Measurements from ENCODE around the gene RBM7. TPM values are rescaled to one million over a fixed set of nuclear protein-coding genes. Genes with fewer than 3 reads are reported as not detected.

RBM7 gene
- total RNA-seq, 4 donors from 2014 or later = 11.7 to 19.6 (median 18.8) TPM

GRCh38 chr11:114438303-114438702, 37.8 kb downstream of the RBM7 start:
- 67 to 78% methylated on average over 6 of the region's 6 CpGs for WGBS, 2 donors
- no peak for DNase-seq (ENCODE audit: low spot score in 2 of 2)
- intact Hi-C loops (cut with DNase I; ENCODE audit: low total_unique reads) = no loop called here
- no peak overlapping the region for H3K4me3 ChIP-seq (ENCODE audit: low read depth, poor library complexity, severe bottlenecking)
- TF ChIP-seq CTCF (IDR thresholded peaks at IDR 0.05) (no peak), POLR2A (IDR thresholded peaks at IDR 0.05) (no peak)

DNA sequence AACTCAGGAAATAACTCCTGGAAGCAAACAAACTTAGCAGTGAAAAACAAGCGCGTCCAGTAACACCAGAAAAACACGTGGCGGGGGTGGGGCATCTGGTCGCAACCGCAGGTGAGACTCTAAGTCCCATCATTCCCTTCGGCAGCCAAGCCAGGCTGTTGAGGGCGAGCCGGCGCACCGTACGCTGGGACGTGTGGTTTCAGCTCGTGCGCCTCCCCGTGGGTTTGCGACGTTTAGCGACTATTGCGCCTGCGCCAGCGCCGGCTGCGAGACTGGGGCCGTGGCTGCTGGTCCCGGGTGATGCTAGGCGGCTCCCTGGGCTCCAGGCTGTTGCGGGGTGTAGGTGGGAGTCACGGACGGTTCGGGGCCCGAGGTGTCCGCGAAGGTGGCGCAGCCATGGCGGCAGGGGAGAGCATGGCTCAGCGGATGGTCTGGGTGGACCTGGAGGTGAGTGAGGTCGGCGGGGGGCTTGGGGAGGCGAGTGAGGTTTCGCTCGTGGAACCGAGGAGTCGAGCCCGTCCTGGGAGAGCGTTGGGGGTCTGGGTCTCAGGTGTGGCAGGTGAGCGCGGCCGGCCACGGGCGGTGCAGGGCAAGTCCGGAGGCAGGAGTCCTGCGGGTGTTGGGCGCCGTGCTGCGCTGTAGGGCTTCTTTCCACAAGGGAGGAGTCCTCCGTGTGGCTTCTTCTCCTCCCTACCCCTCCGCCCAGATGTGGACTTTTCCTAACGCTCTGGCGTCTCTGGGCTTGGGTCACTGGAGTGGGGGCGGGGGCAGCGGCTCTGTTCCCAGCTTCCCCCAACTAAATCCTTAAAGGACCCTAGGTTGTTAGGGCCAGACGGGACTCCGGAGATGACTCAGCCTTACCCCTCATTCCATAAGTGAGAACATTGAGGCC, 39.0 kb downstream of the RBM7 start, which contains the start of gene REXO2:
Gene REXO2, plus strand, starts transcription at position 239 of the 892 bp plus-strand sequence. Its CDS starts 62 bp downstream, at position 301.
- peak; percentile 96 to 99 for DNase-seq (ENCODE audit: low spot score in 2 of 2)
- H3K4me3 ChIP-seq (ENCODE audit: low read depth, poor library complexity, severe bottlenecking) = peak within 1 kb of the TSS; percentile 94
- TF ChIP-seq POLR2A (IDR thresholded peaks at IDR 0.05) (no peak), CTCF (IDR thresholded peaks at IDR 0.05) (no peak)
- 0 to 1% methylated on average over 37 to 42 of the region's 64 CpGs for WGBS, 2 donors
- intact Hi-C loops (cut with DNase I; ENCODE audit: low total_unique reads) = no loop called here

GRCh38 chr11:114440121-114440860, 39.8 kb downstream of the RBM7 start:
- no peak for TF ChIP-seq POLR2A (IDR thresholded peaks at IDR 0.05)
- TF ChIP-seq CTCF (IDR thresholded peaks at IDR 0.05) = no peak
- intact Hi-C loops (cut with DNase I; ENCODE audit: low total_unique reads) = no loop called here
- DNase-seq (ENCODE audit: low spot score in 2 of 2) = no peak
- 10 to 12% methylated on average over 10 of the region's 10 CpGs for WGBS, 2 donors
- peak overlapping the region; percentile 94 for H3K4me3 ChIP-seq (ENCODE audit: low read depth, poor library complexity, severe bottlenecking)

DNA sequence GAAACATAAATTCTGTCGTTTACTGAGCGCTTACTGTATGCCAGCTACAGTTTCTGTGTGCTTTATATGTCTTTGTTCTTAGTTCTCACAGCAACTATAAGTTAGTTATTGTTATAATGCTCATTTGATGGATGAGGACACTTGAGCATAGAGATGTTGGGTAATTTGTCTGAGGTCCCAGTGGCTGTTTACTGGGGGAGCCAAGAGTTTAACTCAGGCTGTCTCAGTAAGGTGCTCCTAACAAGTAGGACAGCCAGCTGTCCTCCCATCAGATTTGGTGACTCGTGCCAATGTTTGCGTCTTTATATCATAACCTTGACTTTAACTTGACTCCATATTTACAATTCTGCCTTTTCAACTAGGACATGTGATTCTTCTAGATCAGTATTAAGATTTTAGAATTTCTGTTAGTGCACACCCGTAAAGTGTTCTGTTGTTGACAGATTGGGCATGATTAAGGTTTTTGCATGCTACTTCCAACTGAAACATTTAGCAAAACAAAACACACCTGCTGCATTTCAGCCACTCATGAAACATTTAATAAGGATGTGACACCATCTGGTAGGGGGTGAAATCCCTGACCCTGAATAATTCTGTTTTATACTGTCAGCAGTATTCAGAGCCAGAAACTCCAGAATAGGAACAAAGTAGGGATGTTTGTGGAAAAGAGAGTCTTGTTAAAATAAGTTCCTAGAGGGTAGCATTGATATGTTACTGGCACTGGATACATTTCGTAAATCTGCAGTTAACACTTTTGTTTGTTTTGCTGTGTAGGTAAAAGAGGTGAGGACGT, 40.7 kb downstream of the RBM7 start:
- TF ChIP-seq CTCF (IDR thresholded peaks at IDR 0.05) (no peak), POLR2A (IDR thresholded peaks at IDR 0.05) (no peak)
- no peak for DNase-seq (ENCODE audit: low spot score in 2 of 2)
- 69 to 77% methylated on average over 7 of the region's 7 CpGs for WGBS, 2 donors
- no peak overlapping the region for H3K4me3 ChIP-seq (ENCODE audit: low read depth, poor library complexity, severe bottlenecking)
- intact Hi-C loops (cut with DNase I; ENCODE audit: low total_unique reads) = no loop called here

DNA sequence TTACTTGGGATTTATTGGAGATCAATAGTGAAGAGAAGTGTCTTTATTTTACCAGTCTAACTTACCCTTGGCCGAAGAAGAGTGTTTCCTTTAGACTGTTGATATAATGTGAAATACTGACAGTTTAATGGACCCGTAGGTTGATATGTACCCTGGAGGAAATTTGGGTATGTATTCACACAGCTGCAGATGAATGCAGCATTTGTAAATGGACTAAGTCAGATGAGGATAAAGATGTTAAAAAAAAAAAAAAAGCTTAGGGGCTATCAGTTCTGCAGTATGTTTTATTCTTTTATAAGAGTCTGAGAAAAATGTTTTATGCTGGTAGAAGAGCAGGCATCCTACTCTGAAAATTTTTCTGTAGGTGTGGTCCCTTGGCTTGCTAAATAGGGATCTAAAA, 41.5 kb downstream of the RBM7 start:
- TF ChIP-seq POLR2A (IDR thresholded peaks at IDR 0.05) (no peak), CTCF (IDR thresholded peaks at IDR 0.05) (no peak)

More for the DNA sequence above, 41.5 kb downstream of the RBM7 start:
- DNase-seq (ENCODE audit: low spot score in 2 of 2) = no peak
- intact Hi-C loops (cut with DNase I; ENCODE audit: low total_unique reads) = no loop called here
- 73 to 84% methylated on average over 2 of the region's 2 CpGs for WGBS, 2 donors
- no peak overlapping the region for H3K4me3 ChIP-seq (ENCODE audit: low read depth, poor library complexity, severe bottlenecking)

Data from lower leg skin (tissue), 4 donors.